Thyroid gland (tissue), 4 donors: ENCODE results near the gene ANKRD17.

Experiments
- CTCF ChIP-seq, 6 experiments: fragments of 200-600 bp in 3 of 6; fragments of 450-650 bp in 3 of 6; sonication (generic) in 3 of 6; IDR thresholded peaks; one replicate each; pipeline ENCODE4 v1.5.1; 2016 to 2019; ENCODE audit warnings: antibody characterized with exemption in 6 of 6, mild to moderate bottlenecking in 2 of 6, inconsistent platforms in 1 of 6, moderate library complexity in 1 of 6
- POLR2A ChIP-seq, 2 donors: fragments of 450-650 bp; IDR thresholded peaks; one replicate each; pipeline ENCODE4 v1.6.1; 2017; ENCODE audit warnings: antibody characterized with exemption in 2 of 2, mild to moderate bottlenecking in 2 of 2, moderate library complexity in 1 of 2

GRCh38 chr4:73308286-73308685 is 49.7 kb upstream of the ANKRD17 start:
- TF ChIP-seq CTCF (IDR thresholded peaks at IDR 0.05), result no peak
- no peak for TF ChIP-seq POLR2A (IDR thresholded peaks at IDR 0.05)
